WTC11 (cell line): ENCODE results near the gene SNRNP70. TPM values are rescaled to one million over a fixed set of nuclear protein-coding genes. Genes with fewer than 3 reads are reported as not detected.

ENCODE experiments used
- ATF1 ChIP-seq: sonication (generic); formaldehyde crosslinking; IDR thresholded peaks from 2 replicates; pipeline ENCODE4 v1.8.1; 2023; ENCODE audit warnings: mild to moderate bottlenecking, moderate library complexity, missing genetic modification reagents
- ATF2 ChIP-seq: sonication (generic); formaldehyde crosslinking; IDR thresholded peaks from 2 replicates; pipeline ENCODE4 v1.8.1; 2022; ENCODE audit warnings: low read depth, missing genetic modification reagents, borderline replicate concordance
- CBFB ChIP-seq: sonication (generic); formaldehyde crosslinking; IDR thresholded peaks from 2 replicates; pipeline ENCODE4 v1.8.1; 2022; ENCODE audit warnings: mild to moderate bottlenecking, low read depth, missing genetic modification reagents
- CDX4 ChIP-seq: fragments of 250-450 bp; sonication (Bioruptor Pico); IDR thresholded peaks from 2 replicates; pipeline ENCODE4 v1.9.0; 2021; ENCODE audit warnings: moderate library complexity, mild to moderate bottlenecking, inconsistent platforms, borderline replicate concordance
- CREB1 ChIP-seq: sonication (generic); formaldehyde crosslinking; IDR thresholded peaks from 2 replicates; pipeline ENCODE4 v1.8.0; 2023; ENCODE audit warnings: mild to moderate bottlenecking, missing genetic modification reagents
- ETV6 ChIP-seq: sonication (generic); formaldehyde crosslinking; IDR thresholded peaks from 2 replicates; pipeline ENCODE4 v1.8.1; 2022; ENCODE audit warnings: mild to moderate bottlenecking, missing genetic modification reagents
- FOXJ3 ChIP-seq: sonication (generic); formaldehyde crosslinking; IDR thresholded peaks from 2 replicates; pipeline ENCODE4 v1.9.0; 2021; ENCODE audit warnings: missing genetic modification reagents, mild to moderate bottlenecking, borderline replicate concordance
- FOXK1 ChIP-seq: sonication (generic); formaldehyde crosslinking; IDR thresholded peaks from 2 replicates; pipeline ENCODE4 v1.8.0; 2022; ENCODE audit warnings: mild to moderate bottlenecking, moderate library complexity, missing genetic modification reagents
- FOXP1 ChIP-seq: sonication (generic); formaldehyde crosslinking; IDR thresholded peaks from 2 replicates; pipeline ENCODE4 v1.8.0; 2022; ENCODE audit warnings: missing genetic modification reagents, mild to moderate bottlenecking, moderate library complexity, borderline replicate concordance
- IRF2 ChIP-seq: sonication (generic); formaldehyde crosslinking; IDR thresholded peaks from 2 replicates; pipeline ENCODE4 v1.8.0; 2022; ENCODE audit warnings: low read depth, missing genetic modification reagents, borderline replicate concordance
- NFE2L1 ChIP-seq: sonication (generic); formaldehyde crosslinking; IDR thresholded peaks from 2 replicates; pipeline ENCODE4 v1.8.1; 2023; ENCODE audit warnings: missing genetic modification reagents
- PRDM15 ChIP-seq: sonication (generic); formaldehyde crosslinking; IDR thresholded peaks from 2 replicates; pipeline ENCODE4 v1.8.0; 2022; ENCODE audit warnings: missing genetic modification reagents
- PREB ChIP-seq: sonication (generic); formaldehyde crosslinking; IDR thresholded peaks from 2 replicates; pipeline ENCODE4 v1.8.1; 2022; ENCODE audit warnings: mild to moderate bottlenecking, missing genetic modification reagents, moderate library complexity, borderline replicate concordance
- RORB ChIP-seq: fragments of 250-450 bp; sonication (Bioruptor Pico); IDR thresholded peaks from 2 replicates; pipeline ENCODE4 v1.9.0; 2021; ENCODE audit warnings: mild to moderate bottlenecking
- SP1 ChIP-seq: sonication (generic); formaldehyde crosslinking; conservative IDR thresholded peaks from 2 replicates; pipeline ENCODE4 v1.8.1; 2022; ENCODE audit warnings: missing genetic modification reagents
- TP53 ChIP-seq: sonication (generic); formaldehyde crosslinking; IDR thresholded peaks from 2 replicates; pipeline ENCODE4 v1.8.1; 2023; ENCODE audit warnings: mild to moderate bottlenecking, missing genetic modification reagents
- ZNF281 ChIP-seq: sonication (generic); formaldehyde crosslinking; IDR thresholded peaks from 2 replicates; pipeline ENCODE4 v1.8.0; 2023; ENCODE audit warnings: mild to moderate bottlenecking, missing genetic modification reagents
- ZNF423 ChIP-seq: fragments of 250-450 bp; sonication (Bioruptor Pico); IDR thresholded peaks from 2 replicates; pipeline ENCODE4 v2.1.2; 2022; ENCODE audit warnings: mild to moderate bottlenecking, moderate library complexity
- total RNA-seq: library from RNA; stranded (reverse); gene quantifications from 3 replicates; pipeline ENCODE4 v1.2.3, GENCODE V29; 2021
- TF ChIP-seq, protein P1 (sequence below): sonication (generic); formaldehyde crosslinking; IDR thresholded peaks from 2 replicates; pipeline ENCODE4 v1.8.0; 2023; ENCODE audit warnings: missing genetic modification reagents, mild to moderate bottlenecking, borderline replicate concordance
- TF ChIP-seq, protein P2 (sequence below): sonication (generic); formaldehyde crosslinking; IDR thresholded peaks from 2 replicates; pipeline ENCODE4 v1.8.0; 2022; ENCODE audit warnings: mild to moderate bottlenecking, missing genetic modification reagents

SNRNP70 gene
- total RNA-seq, 1 experiment from 2014 or later = 266 TPM

DNA sequence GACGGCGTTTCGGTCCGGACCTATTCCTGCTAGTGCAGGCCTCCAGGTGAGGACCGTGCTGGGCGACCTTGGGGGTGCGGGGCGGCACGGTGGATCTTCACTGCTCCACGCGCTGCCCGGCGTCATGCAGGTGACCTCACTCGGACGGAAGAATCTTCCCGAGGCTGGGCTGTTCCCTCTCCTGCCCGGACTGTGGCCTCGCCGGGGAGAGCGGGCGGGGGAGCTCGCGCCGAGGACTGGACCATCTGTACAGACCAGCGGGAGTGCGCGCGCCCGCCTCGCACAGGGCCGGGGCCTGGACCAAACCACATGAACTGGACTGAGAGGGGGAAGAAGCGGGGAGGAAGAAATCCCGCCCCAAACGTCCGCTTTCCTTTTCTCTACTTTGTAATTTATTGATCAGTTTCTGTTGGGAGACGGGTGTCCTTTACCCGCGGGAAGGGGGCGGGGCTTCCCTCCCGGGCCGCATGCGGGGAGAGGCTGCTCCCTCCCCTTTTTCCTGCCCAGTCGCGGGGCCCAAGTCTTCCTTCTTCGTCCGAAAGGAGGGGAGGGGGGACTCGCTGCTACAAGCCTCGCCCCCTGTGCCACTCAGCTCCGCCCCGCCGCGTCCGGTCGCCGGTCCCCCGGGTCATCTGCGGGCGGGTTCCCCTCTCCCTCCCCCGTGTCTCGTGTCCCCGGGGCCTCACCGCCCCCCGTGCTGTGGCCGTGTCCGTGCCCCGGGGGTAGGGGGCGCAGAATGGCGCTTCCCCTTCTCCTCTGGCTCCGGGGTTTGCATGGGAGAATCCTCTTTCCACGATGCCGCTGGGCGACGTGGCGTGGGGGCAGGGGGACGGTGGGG lies 65.1 kb downstream of the SNRNP70 start (continued):
- TF ChIP-seq NFE2L1 (CRISPR knock-in tag) (no peak), PREB (CRISPR knock-in tag) (no peak), RORB (CRISPR knock-in tag) (no peak), FOXK1 (CRISPR knock-in tag) (no peak), TP53 (0 out of 2 replicates have a peak, but pooled peaks have one; percentile 42), ATF1 (CRISPR knock-in tag) (no peak), ZNF281 (CRISPR knock-in tag) (no peak), ZNF423 (CRISPR knock-in tag) (no peak), CDX4 (no peak), SP1 (CRISPR knock-in tag) (0 out of 2 replicates have a peak, but pooled peaks have one; percentile 2), CREB1 (no peak), PRDM15 (CRISPR knock-in tag) (no peak), FOXP1 (CRISPR knock-in tag) (0 out of 2 replicates have a peak, but pooled peaks have one; percentile 36), IRF2 (CRISPR knock-in tag) (no peak), ETV6 (CRISPR knock-in tag) (no peak), CBFB (CRISPR knock-in tag) (no peak), FOXJ3 (CRISPR knock-in tag) (no peak), ATF2 (CRISPR knock-in tag) (no peak)
- TF ChIP-seq, protein P1, sequence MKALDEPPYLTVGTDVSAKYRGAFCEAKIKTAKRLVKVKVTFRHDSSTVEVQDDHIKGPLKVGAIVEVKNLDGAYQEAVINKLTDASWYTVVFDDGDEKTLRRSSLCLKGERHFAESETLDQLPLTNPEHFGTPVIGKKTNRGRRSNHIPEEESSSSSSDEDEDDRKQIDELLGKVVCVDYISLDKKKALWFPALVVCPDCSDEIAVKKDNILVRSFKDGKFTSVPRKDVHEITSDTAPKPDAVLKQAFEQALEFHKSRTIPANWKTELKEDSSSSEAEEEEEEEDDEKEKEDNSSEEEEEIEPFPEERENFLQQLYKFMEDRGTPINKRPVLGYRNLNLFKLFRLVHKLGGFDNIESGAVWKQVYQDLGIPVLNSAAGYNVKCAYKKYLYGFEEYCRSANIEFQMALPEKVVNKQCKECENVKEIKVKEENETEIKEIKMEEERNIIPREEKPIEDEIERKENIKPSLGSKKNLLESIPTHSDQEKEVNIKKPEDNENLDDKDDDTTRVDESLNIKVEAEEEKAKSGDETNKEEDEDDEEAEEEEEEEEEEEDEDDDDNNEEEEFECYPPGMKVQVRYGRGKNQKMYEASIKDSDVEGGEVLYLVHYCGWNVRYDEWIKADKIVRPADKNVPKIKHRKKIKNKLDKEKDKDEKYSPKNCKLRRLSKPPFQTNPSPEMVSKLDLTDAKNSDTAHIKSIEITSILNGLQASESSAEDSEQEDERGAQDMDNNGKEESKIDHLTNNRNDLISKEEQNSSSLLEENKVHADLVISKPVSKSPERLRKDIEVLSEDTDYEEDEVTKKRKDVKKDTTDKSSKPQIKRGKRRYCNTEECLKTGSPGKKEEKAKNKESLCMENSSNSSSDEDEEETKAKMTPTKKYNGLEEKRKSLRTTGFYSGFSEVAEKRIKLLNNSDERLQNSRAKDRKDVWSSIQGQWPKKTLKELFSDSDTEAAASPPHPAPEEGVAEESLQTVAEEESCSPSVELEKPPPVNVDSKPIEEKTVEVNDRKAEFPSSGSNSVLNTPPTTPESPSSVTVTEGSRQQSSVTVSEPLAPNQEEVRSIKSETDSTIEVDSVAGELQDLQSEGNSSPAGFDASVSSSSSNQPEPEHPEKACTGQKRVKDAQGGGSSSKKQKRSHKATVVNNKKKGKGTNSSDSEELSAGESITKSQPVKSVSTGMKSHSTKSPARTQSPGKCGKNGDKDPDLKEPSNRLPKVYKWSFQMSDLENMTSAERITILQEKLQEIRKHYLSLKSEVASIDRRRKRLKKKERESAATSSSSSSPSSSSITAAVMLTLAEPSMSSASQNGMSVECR (CRISPR knock-in tag) = peak; percentile 56; the same call in 1 of the 2 replicates
- TF ChIP-seq, protein P2, sequence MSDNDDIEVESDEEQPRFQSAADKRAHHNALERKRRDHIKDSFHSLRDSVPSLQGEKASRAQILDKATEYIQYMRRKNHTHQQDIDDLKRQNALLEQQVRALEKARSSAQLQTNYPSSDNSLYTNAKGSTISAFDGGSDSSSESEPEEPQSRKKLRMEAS (CRISPR knock-in tag) = peak; percentile 46; the same call in 1 of the 2 replicates
